HEK293 (cell line): Measurements from ENCODE around the gene CUL3.

Experiments used
- CTCF ChIP-seq: fragments of 450-650 bp; formaldehyde crosslinking; IDR thresholded peaks from 2 replicates; pipeline ENCODE4 v1.5.1; 2016; ENCODE audit warnings: missing biosample characterization, missing genetic modification characterization
- EGR2 ChIP-seq: fragments of 450-650 bp; formaldehyde crosslinking; IDR thresholded peaks from 2 replicates; pipeline ENCODE4 v1.5.1; 2016; ENCODE audit warnings: low read depth, missing biosample characterization, missing genetic modification characterization
- OSR2 ChIP-seq: fragments of 450-650 bp; formaldehyde crosslinking; IDR thresholded peaks from 2 replicates; pipeline ENCODE4 v1.5.1; 2016; ENCODE audit warnings: missing biosample characterization, missing genetic modification characterization
- PRDM1 ChIP-seq: fragments of 450-650 bp; formaldehyde crosslinking; IDR thresholded peaks from 2 replicates; pipeline ENCODE4; 2016; ENCODE audit warnings: missing biosample characterization, missing genetic modification characterization
- PRDM4 ChIP-seq: fragments of 450-650 bp; formaldehyde crosslinking; IDR thresholded peaks from 2 replicates; pipeline ENCODE4 v1.5.1; 2017; ENCODE audit warnings: missing biosample characterization, missing genetic modification characterization
- WT1 ChIP-seq: fragments of 450-650 bp; formaldehyde crosslinking; IDR thresholded peaks from 2 replicates; pipeline ENCODE4 v1.5.1; 2016; ENCODE audit warnings: missing biosample characterization, missing genetic modification characterization
- ZBTB17 ChIP-seq: fragments of 450-650 bp; formaldehyde crosslinking; IDR thresholded peaks from 2 replicates; pipeline ENCODE4 v1.5.1; 2016; ENCODE audit warnings: missing biosample characterization, missing genetic modification characterization
- ZBTB8A ChIP-seq: fragments of 450-650 bp; formaldehyde crosslinking; IDR thresholded peaks from 2 replicates; pipeline ENCODE4 v1.5.1; 2016; ENCODE audit warnings: missing biosample characterization, missing genetic modification characterization
- ZNF10 ChIP-seq: fragments of 450-650 bp; formaldehyde crosslinking; IDR thresholded peaks from 2 replicates; pipeline ENCODE4 v1.5.1; 2017; ENCODE audit warnings: missing biosample characterization, missing genetic modification characterization
- ZNF18 ChIP-seq: fragments of 450-650 bp; formaldehyde crosslinking; IDR thresholded peaks from 2 replicates; pipeline ENCODE4 v1.5.1; 2016; ENCODE audit warnings: missing biosample characterization, missing genetic modification characterization
- ZNF292 ChIP-seq: fragments of 450-650 bp; formaldehyde crosslinking; IDR thresholded peaks from 2 replicates; pipeline ENCODE4 v1.5.1; 2016; ENCODE audit warnings: low read depth, missing biosample characterization, missing genetic modification characterization, borderline replicate concordance
- ZNF555 ChIP-seq: fragments of 450-650 bp; formaldehyde crosslinking; conservative IDR thresholded peaks from 2 replicates; pipeline ENCODE4 v1.5.1; 2017; ENCODE audit warnings: missing biosample characterization, mild to moderate bottlenecking, missing genetic modification characterization, inconsistent platforms
- ZNF585B ChIP-seq: fragments of 450-650 bp; formaldehyde crosslinking; IDR thresholded peaks from 2 replicates; pipeline ENCODE4 v1.5.1; 2016; ENCODE audit warnings: missing biosample characterization, missing genetic modification characterization
- ZNF639 ChIP-seq: fragments of 450-650 bp; formaldehyde crosslinking; IDR thresholded peaks from 2 replicates; pipeline ENCODE4 v1.5.1; 2016; ENCODE audit warnings: missing biosample characterization, missing genetic modification characterization
- ZNF677 ChIP-seq: fragments of 450-650 bp; IDR thresholded peaks from 2 replicates; pipeline ENCODE4 v1.5.0; 2018; ENCODE audit warnings: missing biosample characterization, mild to moderate bottlenecking, missing genetic modification characterization, moderate library complexity
- ZNF768 ChIP-seq: fragments of 450-650 bp; formaldehyde crosslinking; IDR thresholded peaks from 2 replicates; pipeline ENCODE4 v1.5.1; 2018; ENCODE audit warnings: missing biosample characterization, mild to moderate bottlenecking, missing genetic modification characterization
- ZNF776 ChIP-seq: fragments of 450-650 bp; formaldehyde crosslinking; IDR thresholded peaks from 2 replicates; pipeline ENCODE4 v1.5.0; 2017; ENCODE audit warnings: missing biosample characterization, missing genetic modification characterization, borderline replicate concordance
- ZSCAN18 ChIP-seq: fragments of 450-650 bp; formaldehyde crosslinking; IDR thresholded peaks from 2 replicates; pipeline ENCODE4 v1.5.1; 2016; ENCODE audit warnings: missing biosample characterization, missing genetic modification characterization
- ZSCAN30 ChIP-seq: fragments of 450-650 bp; IDR thresholded peaks from 2 replicates; pipeline ENCODE4 v1.5.1; 2018; ENCODE audit warnings: missing biosample characterization, mild to moderate bottlenecking, missing genetic modification characterization, moderate library complexity
- TF ChIP-seq, protein P1 (sequence below): fragments of 450-650 bp; formaldehyde crosslinking; IDR thresholded peaks from 2 replicates; pipeline ENCODE4 v1.5.1; 2016; ENCODE audit warnings: missing biosample characterization, missing genetic modification characterization
- TF ChIP-seq, protein P2 (sequence below): fragments of 450-650 bp; formaldehyde crosslinking; IDR thresholded peaks from 2 replicates; pipeline ENCODE4 v1.5.1; 2017; ENCODE audit warnings: missing biosample characterization, missing genetic modification characterization
- TF ChIP-seq, protein P3 (sequence below): fragments of 450-650 bp; formaldehyde crosslinking; IDR thresholded peaks from 2 replicates; pipeline ENCODE4 v1.5.0; 2017; ENCODE audit warnings: missing biosample characterization, missing genetic modification characterization, borderline replicate concordance
- TF ChIP-seq, protein P4 (sequence below): fragments of 450-650 bp; IDR thresholded peaks from 2 replicates; pipeline ENCODE4 v1.5.1; 2018; ENCODE audit warnings: missing biosample characterization, missing genetic modification characterization

Gene CUL3

DNA sequence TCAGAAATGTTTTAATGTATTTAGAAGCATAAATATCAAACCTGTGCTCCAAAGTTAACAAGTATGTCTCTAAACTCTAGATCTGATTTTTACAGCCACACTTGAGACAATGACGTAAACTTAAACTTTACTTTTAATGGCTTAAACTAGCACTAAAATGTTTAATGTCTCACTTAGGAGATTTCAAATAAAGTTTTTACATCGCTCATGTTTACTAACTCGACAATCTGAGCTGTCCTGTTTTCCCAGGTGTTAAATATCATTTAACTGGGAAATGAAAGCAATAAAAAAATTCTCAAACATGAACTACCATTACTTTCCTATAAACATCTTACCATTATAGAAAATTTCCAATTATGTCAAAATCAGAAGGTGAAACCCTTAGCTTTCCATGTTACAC is 113.0 kb downstream of the CUL3 start (continued):
- no peak for TF ChIP-seq ZSCAN18
- TF ChIP-seq ZNF585B (tag by site-specific recombination): no peak
- no peak for TF ChIP-seq ZNF776 (tag by site-specific recombination)
- TF ChIP-seq ZNF677 (tag by site-specific recombination): no peak
- peak; percentile 24; the same call in 1 of the 2 replicates for TF ChIP-seq OSR2 (tag by site-specific recombination)
- TF ChIP-seq ZNF18: no peak
- TF ChIP-seq ZNF555 (tag by site-specific recombination): no peak
- TF ChIP-seq CTCF (tag by site-specific recombination): no peak
- TF ChIP-seq ZSCAN30 (tag by site-specific recombination): peak; percentile 48; the same call in 1 of the 2 replicates
- TF ChIP-seq PRDM1 (tag by site-specific recombination): no peak
- peak; percentile 21; the same call in 1 of the 2 replicates for TF ChIP-seq WT1 (tag by site-specific recombination)
- TF ChIP-seq, protein P1, sequence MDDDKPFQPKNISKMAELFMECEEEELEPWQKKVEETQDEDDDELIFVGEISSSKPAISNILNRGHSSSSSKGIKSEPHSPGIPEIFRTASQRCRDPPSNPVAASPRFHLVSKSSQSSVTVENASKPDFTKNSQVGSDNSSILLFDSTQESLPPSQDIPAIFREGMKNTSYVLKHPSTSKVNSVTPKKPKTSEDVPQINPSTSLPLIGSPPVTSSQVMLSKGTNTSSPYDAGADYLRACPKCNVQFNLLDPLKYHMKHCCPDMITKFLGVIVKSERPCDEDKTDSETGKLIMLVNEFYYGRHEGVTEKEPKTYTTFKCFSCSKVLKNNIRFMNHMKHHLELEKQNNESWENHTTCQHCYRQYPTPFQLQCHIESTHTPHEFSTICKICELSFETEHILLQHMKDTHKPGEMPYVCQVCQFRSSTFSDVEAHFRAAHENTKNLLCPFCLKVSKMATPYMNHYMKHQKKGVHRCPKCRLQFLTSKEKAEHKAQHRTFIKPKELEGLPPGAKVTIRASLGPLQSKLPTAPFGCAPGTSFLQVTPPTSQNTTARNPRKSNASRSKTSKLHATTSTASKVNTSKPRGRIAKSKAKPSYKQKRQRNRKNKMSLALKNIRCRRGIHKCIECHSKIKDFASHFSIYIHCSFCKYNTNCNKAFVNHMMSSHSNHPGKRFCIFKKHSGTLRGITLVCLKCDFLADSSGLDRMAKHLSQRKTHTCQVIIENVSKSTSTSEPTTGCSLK (tag by site-specific recombination): no peak
- TF ChIP-seq ZNF768 (tag by site-specific recombination): no peak
- no peak for TF ChIP-seq ZNF10 (tag by site-specific recombination)
- TF ChIP-seq EGR2 (tag by site-specific recombination): no peak
- TF ChIP-seq, protein P2, sequence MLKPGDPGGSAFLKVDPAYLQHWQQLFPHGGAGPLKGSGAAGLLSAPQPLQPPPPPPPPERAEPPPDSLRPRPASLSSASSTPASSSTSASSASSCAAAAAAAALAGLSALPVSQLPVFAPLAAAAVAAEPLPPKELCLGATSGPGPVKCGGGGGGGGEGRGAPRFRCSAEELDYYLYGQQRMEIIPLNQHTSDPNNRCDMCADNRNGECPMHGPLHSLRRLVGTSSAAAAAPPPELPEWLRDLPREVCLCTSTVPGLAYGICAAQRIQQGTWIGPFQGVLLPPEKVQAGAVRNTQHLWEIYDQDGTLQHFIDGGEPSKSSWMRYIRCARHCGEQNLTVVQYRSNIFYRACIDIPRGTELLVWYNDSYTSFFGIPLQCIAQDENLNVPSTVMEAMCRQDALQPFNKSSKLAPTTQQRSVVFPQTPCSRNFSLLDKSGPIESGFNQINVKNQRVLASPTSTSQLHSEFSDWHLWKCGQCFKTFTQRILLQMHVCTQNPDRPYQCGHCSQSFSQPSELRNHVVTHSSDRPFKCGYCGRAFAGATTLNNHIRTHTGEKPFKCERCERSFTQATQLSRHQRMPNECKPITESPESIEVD (tag by site-specific recombination): peak; percentile 93
- TF ChIP-seq ZBTB8A: no peak
- TF ChIP-seq, protein P3, sequence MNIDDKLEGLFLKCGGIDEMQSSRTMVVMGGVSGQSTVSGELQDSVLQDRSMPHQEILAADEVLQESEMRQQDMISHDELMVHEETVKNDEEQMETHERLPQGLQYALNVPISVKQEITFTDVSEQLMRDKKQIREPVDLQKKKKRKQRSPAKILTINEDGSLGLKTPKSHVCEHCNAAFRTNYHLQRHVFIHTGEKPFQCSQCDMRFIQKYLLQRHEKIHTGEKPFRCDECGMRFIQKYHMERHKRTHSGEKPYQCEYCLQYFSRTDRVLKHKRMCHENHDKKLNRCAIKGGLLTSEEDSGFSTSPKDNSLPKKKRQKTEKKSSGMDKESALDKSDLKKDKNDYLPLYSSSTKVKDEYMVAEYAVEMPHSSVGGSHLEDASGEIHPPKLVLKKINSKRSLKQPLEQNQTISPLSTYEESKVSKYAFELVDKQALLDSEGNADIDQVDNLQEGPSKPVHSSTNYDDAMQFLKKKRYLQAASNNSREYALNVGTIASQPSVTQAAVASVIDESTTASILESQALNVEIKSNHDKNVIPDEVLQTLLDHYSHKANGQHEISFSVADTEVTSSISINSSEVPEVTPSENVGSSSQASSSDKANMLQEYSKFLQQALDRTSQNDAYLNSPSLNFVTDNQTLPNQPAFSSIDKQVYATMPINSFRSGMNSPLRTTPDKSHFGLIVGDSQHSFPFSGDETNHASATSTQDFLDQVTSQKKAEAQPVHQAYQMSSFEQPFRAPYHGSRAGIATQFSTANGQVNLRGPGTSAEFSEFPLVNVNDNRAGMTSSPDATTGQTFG (tag by site-specific recombination): no peak
- TF ChIP-seq, protein P4, sequence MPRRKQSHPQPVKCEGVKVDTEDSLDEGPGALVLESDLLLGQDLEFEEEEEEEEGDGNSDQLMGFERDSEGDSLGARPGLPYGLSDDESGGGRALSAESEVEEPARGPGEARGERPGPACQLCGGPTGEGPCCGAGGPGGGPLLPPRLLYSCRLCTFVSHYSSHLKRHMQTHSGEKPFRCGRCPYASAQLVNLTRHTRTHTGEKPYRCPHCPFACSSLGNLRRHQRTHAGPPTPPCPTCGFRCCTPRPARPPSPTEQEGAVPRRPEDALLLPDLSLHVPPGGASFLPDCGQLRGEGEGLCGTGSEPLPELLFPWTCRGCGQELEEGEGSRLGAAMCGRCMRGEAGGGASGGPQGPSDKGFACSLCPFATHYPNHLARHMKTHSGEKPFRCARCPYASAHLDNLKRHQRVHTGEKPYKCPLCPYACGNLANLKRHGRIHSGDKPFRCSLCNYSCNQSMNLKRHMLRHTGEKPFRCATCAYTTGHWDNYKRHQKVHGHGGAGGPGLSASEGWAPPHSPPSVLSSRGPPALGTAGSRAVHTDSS (tag by site-specific recombination): no peak
- TF ChIP-seq ZNF639 (tag by site-specific recombination): no peak
- no peak for TF ChIP-seq ZNF292
- TF ChIP-seq PRDM4 (tag by site-specific recombination): no peak
- TF ChIP-seq ZBTB17 (tag by site-specific recombination): peak; percentile 66
